Measurements from ENCODE around the gene AANAT. TPM values are rescaled to one million over a fixed set of nuclear protein-coding genes. Genes with fewer than 3 reads are reported as not detected.
A peak's percentile ranks its signal among the peaks of the same experiment; 100 is the strongest.

The AANAT gene
- total and polyA plus RNA-seq, 7 experiments from 2014 or later, result not detected

DNA sequence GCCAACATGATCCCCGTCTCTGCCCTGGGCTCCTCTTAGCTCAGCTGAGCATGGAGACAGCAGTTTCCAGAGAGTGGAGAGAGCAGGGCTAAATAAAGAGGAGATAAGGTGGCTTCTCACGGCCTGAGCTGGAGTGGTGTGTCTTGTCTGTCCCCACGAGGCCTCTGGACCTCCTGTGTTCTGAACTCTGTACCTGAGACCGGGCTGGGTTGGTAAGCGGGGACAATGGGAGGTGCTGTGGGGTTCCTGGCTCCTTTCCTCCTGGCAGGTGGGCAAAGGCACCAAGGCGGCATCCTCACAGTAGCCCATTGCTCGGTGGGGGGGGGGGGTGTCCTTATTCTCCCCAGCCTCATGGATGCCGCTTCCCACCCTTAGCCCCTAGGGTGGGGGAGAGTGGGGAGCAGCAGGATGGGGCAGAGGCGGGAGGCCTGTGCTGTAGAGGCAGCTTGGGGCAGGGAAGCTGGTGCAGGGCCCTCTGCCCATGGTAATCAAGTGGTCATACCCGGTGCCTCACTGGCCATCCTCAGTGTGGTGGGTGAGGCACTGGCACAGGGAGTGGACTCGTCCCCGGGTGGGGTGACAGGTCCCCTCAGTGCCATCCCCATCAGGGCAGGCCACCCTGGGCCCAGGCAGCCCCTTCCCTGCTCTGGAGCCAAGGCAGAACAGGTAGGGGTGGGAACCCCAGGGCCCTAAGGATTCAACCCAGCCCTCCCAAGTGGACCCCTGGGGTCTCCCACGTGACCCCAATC lies 2.8 kb downstream of the AANAT start:
- H3K4me3 Mint-ChIP-seq, result no peak overlapping the region
- ATAC-seq, result no peak
- peaks cover 0 to 11% (median under 1%) of the 10 kb centered on the region in 5 donors for H3K36me3 Mint-ChIP-seq
- no peak overlapping the region for H3K27ac ChIP-seq (ENCODE audit: low read depth, low read length)
- ChIA-PET POLR2A (no interaction called here), CTCF (interaction anchor here (0.8 kb wide), 1 partner anchor 34 kb away, joined by 3 read pairs; no protein-coding TSS in a partner anchor)
- intact Hi-C loops (cut with micrococcal nuclease), result loop anchor here in 1 of 2 donors (5.0 kb wide), 1 partner anchor 597 kb away; no protein-coding TSS in a partner anchor
- no peaks in the 10 kb centered on the region for H3K27me3 ChIP-seq (ENCODE audit: control insufficient read depth in 2 of 2, insufficient read depth in 2 of 2, low read length in 2 of 2)
- H3K4me3 ChIP-seq (ENCODE audit: low read length), result no peak overlapping the region
- H3K27ac Mint-ChIP-seq, result no peak overlapping the region
- H3K4me1 Mint-ChIP-seq, result peaks cover 0 to 9% (median 4%) of the 10 kb centered on the region in 7 donors
- no peaks in the 10 kb centered on the region for H3K9me3 ChIP-seq (ENCODE audit: control insufficient read depth in 2 of 3, low read length in 3 of 3)
- peaks cover 0 to 2% (median 0%) of the 10 kb centered on the region in 5 donors for H3K27me3 Mint-ChIP-seq
- no peak for DNase-seq
- no peaks in the 10 kb centered on the region for H3K4me1 ChIP-seq (ENCODE audit: control insufficient read depth in 2 of 2, insufficient read depth in 2 of 2, low read length in 2 of 2)
- H3K36me3 ChIP-seq (ENCODE audit: control insufficient read depth in 2 of 3, insufficient read depth in 3 of 3, low read length in 3 of 3), result peaks cover 0 to 37% (median 3%) of the 10 kb centered on the region in 3 experiments
- H3K9me3 Mint-ChIP-seq, result no peaks in the 10 kb centered on the region

DNA sequence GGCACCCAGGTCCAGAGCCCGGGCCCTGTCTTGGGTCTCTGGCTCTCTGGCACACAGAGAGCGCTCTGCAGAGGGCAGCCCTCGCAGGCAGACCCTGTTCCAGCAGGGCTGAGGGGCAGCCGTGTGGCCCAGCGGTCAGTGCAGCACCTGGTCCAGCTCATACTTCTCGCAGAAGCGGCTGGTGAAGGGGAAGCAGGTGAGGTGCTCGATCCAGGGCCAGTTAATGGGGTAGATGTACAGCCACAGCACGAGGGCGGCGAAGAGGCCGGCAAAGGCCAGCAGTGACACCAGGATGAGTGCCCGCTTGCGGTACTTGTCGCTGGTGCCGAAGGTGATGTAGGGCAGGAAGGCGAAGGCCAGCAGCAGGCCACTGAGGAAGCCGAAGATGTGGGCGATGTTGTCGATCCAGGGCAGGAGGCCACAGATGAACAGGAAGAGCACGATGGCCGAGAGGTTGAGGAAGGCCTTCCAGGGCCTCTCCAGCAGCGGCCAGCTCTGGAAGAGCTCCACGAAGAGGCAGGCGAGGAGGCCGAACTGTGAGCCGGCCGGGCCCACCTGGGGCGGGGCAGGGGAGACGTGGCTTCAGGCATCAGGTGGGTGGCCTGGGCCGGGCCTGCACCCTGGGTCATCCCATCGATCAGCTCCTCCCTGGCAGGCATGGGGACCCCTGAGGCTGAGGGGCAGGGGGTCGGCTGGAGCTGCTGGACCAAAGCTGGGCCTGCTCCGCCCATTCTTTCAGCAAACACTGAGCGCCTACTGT lies 4.3 kb downstream of the AANAT start:
- ATAC-seq (no peak), DNase-seq (no peak)
- H3K4me3 Mint-ChIP-seq, result no peak overlapping the region
- Histone ChIP-seq H3K4me1 (ENCODE audit: control insufficient read depth in 2 of 2, insufficient read depth in 2 of 2, low read length in 2 of 2) (no peaks in the 10 kb centered on the region), H3K36me3 (ENCODE audit: control insufficient read depth in 2 of 3, insufficient read depth in 3 of 3, low read length in 3 of 3) (peaks cover 0 to 38% (median 3%) of the 10 kb centered on the region in 3 experiments), H3K27me3 (ENCODE audit: control insufficient read depth in 2 of 2, insufficient read depth in 2 of 2, low read length in 2 of 2) (no peaks in the 10 kb centered on the region), H3K9me3 (ENCODE audit: control insufficient read depth in 2 of 3, low read length in 3 of 3) (no peaks in the 10 kb centered on the region), H3K27ac (ENCODE audit: low read depth, low read length) (no peak overlapping the region), H3K4me3 (ENCODE audit: low read length) (no peak overlapping the region)
- CTCF ChIA-PET, result no interaction called here
- intact Hi-C loops (cut with micrococcal nuclease), result no loop called here
- POLR2A ChIA-PET, result no interaction called here
- H3K27me3 Mint-ChIP-seq, result no peaks in the 10 kb centered on the region
- no peaks in the 10 kb centered on the region for H3K9me3 Mint-ChIP-seq
- peak overlapping the region in 2 of 9 donors; percentile 45 to 56 for H3K27ac Mint-ChIP-seq
- peaks cover 0 to 3% (median 0%) of the 10 kb centered on the region in 7 donors for H3K4me1 Mint-ChIP-seq
- H3K36me3 Mint-ChIP-seq, result peaks cover 0 to 11% (median 5%) of the 10 kb centered on the region in 5 donors

- ATAC-seq (no peak), DNase-seq (no peak)
- H3K27ac Mint-ChIP-seq, result no peak overlapping the region
- H3K4me1 Mint-ChIP-seq, result peaks cover 0 to 3% (median 0%) of the 10 kb centered on the region in 7 donors
- Histone ChIP-seq H3K4me3 (ENCODE audit: low read length) (no peak overlapping the region), H3K27me3 (ENCODE audit: control insufficient read depth in 2 of 2, insufficient read depth in 2 of 2, low read length in 2 of 2) (no peaks in the 10 kb centered on the region), H3K4me1 (ENCODE audit: control insufficient read depth in 2 of 2, insufficient read depth in 2 of 2, low read length in 2 of 2) (no peaks in the 10 kb centered on the region), H3K9me3 (ENCODE audit: control insufficient read depth in 2 of 3, low read length in 3 of 3) (no peaks in the 10 kb centered on the region), H3K27ac (ENCODE audit: low read depth, low read length) (no peak overlapping the region), H3K36me3 (ENCODE audit: control insufficient read depth in 2 of 3, insufficient read depth in 3 of 3, low read length in 3 of 3) (peaks cover 0 to 40% (median 3%) of the 10 kb centered on the region in 3 experiments)
- H3K9me3 Mint-ChIP-seq, result no peaks in the 10 kb centered on the region
- H3K27me3 Mint-ChIP-seq, result no peaks in the 10 kb centered on the region
- POLR2A ChIA-PET, result no interaction called here
- H3K36me3 Mint-ChIP-seq, result peaks cover 0 to 11% (median 5%) of the 10 kb centered on the region in 5 donors
- CTCF ChIA-PET, result no interaction called here
- intact Hi-C loops (cut with micrococcal nuclease), result no loop called here
- no peak overlapping the region for H3K4me3 Mint-ChIP-seq
These were observed 4.8 kb downstream of the AANAT start for GRCh38 chr17:76472258-76472645.

DNA sequence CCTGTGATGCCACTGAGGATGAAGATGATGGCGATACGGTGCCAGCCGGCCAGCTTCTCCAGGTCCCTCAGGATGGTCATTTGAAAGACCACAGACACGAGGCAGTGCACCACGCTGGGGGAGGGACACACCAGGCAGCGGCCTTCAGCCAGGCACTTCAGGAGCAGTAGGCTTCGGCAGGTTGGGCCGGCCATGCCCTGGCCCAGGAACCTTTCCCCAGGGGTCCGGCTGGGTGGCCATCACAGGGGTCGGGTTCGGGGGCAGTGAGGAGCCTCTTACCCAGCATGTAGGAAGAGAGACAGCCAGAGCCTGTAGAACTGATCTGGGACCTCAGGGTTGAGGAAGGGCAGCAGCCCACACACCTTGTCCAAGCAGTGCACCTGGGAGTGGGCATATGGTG lies 5.3 kb downstream of the AANAT start:
- ChIA-PET CTCF (no interaction called here), POLR2A (no interaction called here)
- Histone ChIP-seq H3K4me3 (ENCODE audit: low read length) (no peak overlapping the region), H3K36me3 (ENCODE audit: control insufficient read depth in 2 of 3, insufficient read depth in 3 of 3, low read length in 3 of 3) (peaks cover 0 to 41% (median 3%) of the 10 kb centered on the region in 3 experiments), H3K27ac (ENCODE audit: low read depth, low read length) (no peak overlapping the region), H3K4me1 (ENCODE audit: control insufficient read depth in 2 of 2, insufficient read depth in 2 of 2, low read length in 2 of 2) (no peaks in the 10 kb centered on the region), H3K9me3 (ENCODE audit: control insufficient read depth in 2 of 3, low read length in 3 of 3) (no peaks in the 10 kb centered on the region), H3K27me3 (ENCODE audit: control insufficient read depth in 2 of 2, insufficient read depth in 2 of 2, low read length in 2 of 2) (no peaks in the 10 kb centered on the region)
- ATAC-seq (no peak), DNase-seq (no peak)
- H3K4me1 Mint-ChIP-seq, result peaks cover 0 to 3% (median 0%) of the 10 kb centered on the region in 7 donors
- no peak overlapping the region for H3K4me3 Mint-ChIP-seq
- no peak overlapping the region for H3K27ac Mint-ChIP-seq
- no peaks in the 10 kb centered on the region for H3K27me3 Mint-ChIP-seq
- H3K36me3 Mint-ChIP-seq, result peaks cover 0 to 11% (median 5%) of the 10 kb centered on the region in 5 donors
- intact Hi-C loops (cut with micrococcal nuclease), result no loop called here
- H3K9me3 Mint-ChIP-seq, result no peaks in the 10 kb centered on the region

DNA sequence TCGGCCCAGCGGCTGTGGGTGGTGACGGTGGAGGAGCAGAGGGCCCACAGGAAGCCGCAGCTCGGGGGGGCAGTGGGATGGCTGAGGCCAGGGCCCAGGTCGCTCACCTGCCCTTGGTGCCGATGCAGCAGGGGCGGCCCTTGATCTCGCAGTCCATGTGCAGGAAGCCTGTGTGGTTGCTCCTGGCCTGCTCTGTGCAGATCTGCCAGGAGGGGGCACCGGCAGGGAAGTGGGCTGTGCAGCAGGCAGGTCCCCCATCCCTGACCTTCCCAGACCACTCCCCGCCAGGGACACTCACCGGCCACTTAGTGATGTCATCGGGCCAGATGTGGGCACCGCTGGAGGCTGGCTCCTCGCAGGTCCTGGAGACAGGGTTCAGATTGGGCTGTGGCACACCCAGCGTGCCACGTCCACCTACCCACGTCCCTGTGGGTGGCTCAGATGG lies 6.2 kb downstream of the AANAT start:
- peaks cover 0 to 5% (median 0%) of the 10 kb centered on the region in 7 donors for H3K4me1 Mint-ChIP-seq
- no peaks in the 10 kb centered on the region for H3K4me1 ChIP-seq (ENCODE audit: control insufficient read depth in 2 of 2, insufficient read depth in 2 of 2, low read length in 2 of 2)
- H3K27ac Mint-ChIP-seq, result no peak overlapping the region
- H3K9me3 ChIP-seq (ENCODE audit: control insufficient read depth in 2 of 3, low read length in 3 of 3), result no peaks in the 10 kb centered on the region
- intact Hi-C loops (cut with micrococcal nuclease), result no loop called here
- H3K9me3 Mint-ChIP-seq, result no peaks in the 10 kb centered on the region
- H3K4me3 ChIP-seq (ENCODE audit: low read length), result no peak overlapping the region
- no peak overlapping the region for H3K27ac ChIP-seq (ENCODE audit: low read depth, low read length)
- peaks cover 0 to 50% (median 3%) of the 10 kb centered on the region in 3 experiments for H3K36me3 ChIP-seq (ENCODE audit: control insufficient read depth in 2 of 3, insufficient read depth in 3 of 3, low read length in 3 of 3)
- H3K36me3 Mint-ChIP-seq, result peaks cover 0 to 16% (median 7%) of the 10 kb centered on the region in 5 donors
- no peaks in the 10 kb centered on the region for H3K27me3 ChIP-seq (ENCODE audit: control insufficient read depth in 2 of 2, insufficient read depth in 2 of 2, low read length in 2 of 2)
- ATAC-seq (no peak), DNase-seq (no peak)
- ChIA-PET CTCF (no interaction called here), POLR2A (interaction anchor here (0.6 kb wide), 1 partner anchor 125 kb away, joined by 3 read pairs; no protein-coding TSS in a partner anchor)
- no peaks in the 10 kb centered on the region for H3K27me3 Mint-ChIP-seq
- H3K4me3 Mint-ChIP-seq, result no peak overlapping the region

DNA sequence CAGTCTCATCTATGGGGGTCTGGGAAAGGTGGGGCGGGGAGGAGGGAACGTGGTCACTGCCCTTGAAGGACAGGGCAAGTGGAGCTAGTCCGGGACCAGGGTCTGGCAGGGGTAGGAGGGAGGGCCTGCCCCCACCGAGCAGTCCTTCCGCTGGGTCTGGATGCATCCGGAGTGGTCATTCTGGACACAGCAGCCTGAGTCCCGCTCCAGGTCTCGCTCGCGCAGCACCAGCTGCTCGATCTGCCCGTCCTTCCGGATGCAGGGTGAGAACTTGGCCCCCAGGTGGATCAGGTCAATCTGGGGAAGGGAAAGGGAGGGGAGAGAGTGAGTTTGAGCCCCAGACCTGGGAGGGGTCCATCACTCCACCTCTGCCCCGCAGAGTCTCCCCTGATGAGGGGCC lies 6.8 kb downstream of the AANAT start:
- Histone ChIP-seq H3K27me3 (ENCODE audit: control insufficient read depth in 2 of 2, insufficient read depth in 2 of 2, low read length in 2 of 2) (no peaks in the 10 kb centered on the region), H3K36me3 (ENCODE audit: control insufficient read depth in 2 of 3, insufficient read depth in 3 of 3, low read length in 3 of 3) (peaks cover 0 to 52% (median 3%) of the 10 kb centered on the region in 3 experiments), H3K4me1 (ENCODE audit: control insufficient read depth in 2 of 2, insufficient read depth in 2 of 2, low read length in 2 of 2) (no peaks in the 10 kb centered on the region), H3K9me3 (ENCODE audit: control insufficient read depth in 2 of 3, low read length in 3 of 3) (no peaks in the 10 kb centered on the region), H3K27ac (ENCODE audit: low read depth, low read length) (no peak overlapping the region), H3K4me3 (ENCODE audit: low read length) (no peak overlapping the region)
- ATAC-seq, result no peak
- no peak overlapping the region for H3K4me3 Mint-ChIP-seq
- H3K4me1 Mint-ChIP-seq, result peaks cover 0 to 5% (median 0%) of the 10 kb centered on the region in 7 donors
- ChIA-PET POLR2A (interaction anchor here (0.6 kb wide), 1 partner anchor 126 kb away, joined by 3 read pairs; no protein-coding TSS in a partner anchor), CTCF (interaction anchor here (1.0 to 1.8 kb wide), 2 partner anchors 19 to 27 kb away, joined by 3 to 6 read pairs; partner anchors contain the start of gene RHBDF2)
- no peaks in the 10 kb centered on the region for H3K27me3 Mint-ChIP-seq
- intact Hi-C loops (cut with micrococcal nuclease), result no loop called here
- no peaks in the 10 kb centered on the region for H3K9me3 Mint-ChIP-seq
- no peak overlapping the region for H3K27ac Mint-ChIP-seq
- peaks cover 0 to 16% (median 7%) of the 10 kb centered on the region in 5 donors for H3K36me3 Mint-ChIP-seq
- no peak for DNase-seq

All from naive thymus-derived CD4-positive, alpha-beta T cell (primary cell).